ENCODE measurements around the gene HOXA5. TPM values are rescaled to one million over a fixed set of nuclear protein-coding genes. Genes with fewer than 3 reads are reported as not detected.

Gene HOXA5
- total RNA-seq, 3 donors from 2014 or later: 16.1 to 26.6 (median 23.8) TPM

- peak in 2 of 3 donors; percentile 39 to 68 for DNase-seq
- peaks cover 54% of the 10 kb centered on the region for H3K4me1 ChIP-seq (ENCODE audit: low read depth)
- no peaks in the 10 kb centered on the region for H3K36me3 ChIP-seq (ENCODE audit: low read depth)
- TF ChIP-seq CTCF (IDR thresholded peaks at IDR 0.05): no peak
- no peak for ATAC-seq
- no peak overlapping the region for H3K4me3 ChIP-seq
- intact Hi-C loops (cut with DNase I, micrococcal nuclease): no loop called here
- no peaks in the 10 kb centered on the region for H3K9me3 ChIP-seq
Observed at GRCh38 chr7:27133409-27134231, 9.9 kb downstream of the HOXA5 start.

- ATAC-seq (no peak), DNase-seq (peak in 1 of 3 donors; percentile 4)
- intact Hi-C loops (cut with DNase I, micrococcal nuclease): no loop called here
- Histone ChIP-seq H3K36me3 (ENCODE audit: low read depth) (no peaks in the 10 kb centered on the region), H3K4me3 (no peak overlapping the region), H3K4me1 (ENCODE audit: low read depth) (peaks cover 54% of the 10 kb centered on the region), H3K9me3 (no peaks in the 10 kb centered on the region)
- TF ChIP-seq CTCF (IDR thresholded peaks at IDR 0.05): no peak
Observed at GRCh38 chr7:27132978-27133377, 10.5 kb downstream of the HOXA5 start.

DNA sequence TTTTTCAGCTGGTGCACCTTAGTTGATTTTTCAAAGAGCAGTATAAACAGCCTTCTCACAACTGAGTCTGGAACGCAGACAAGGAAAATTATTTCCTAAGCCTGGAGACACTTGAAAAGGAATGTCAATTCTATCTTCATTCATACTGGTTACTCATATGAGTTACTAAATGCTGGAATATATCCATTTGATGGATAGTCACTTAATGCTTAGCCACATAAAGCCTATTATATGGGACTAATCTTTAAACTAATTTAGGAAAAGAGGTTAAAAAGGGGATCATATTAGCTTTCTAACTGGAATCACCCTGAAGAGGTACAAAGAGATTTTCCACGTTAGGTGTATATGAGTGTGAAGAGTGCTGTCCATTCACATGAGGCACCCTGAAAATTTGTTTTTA, 11.3 kb downstream of the HOXA5 start:
- intact Hi-C loops (cut with DNase I, micrococcal nuclease): no loop called here
- Histone ChIP-seq H3K4me1 (ENCODE audit: low read depth) (peaks cover 57% of the 10 kb centered on the region), H3K4me3 (no peak overlapping the region), H3K36me3 (ENCODE audit: low read depth) (no peaks in the 10 kb centered on the region), H3K9me3 (no peaks in the 10 kb centered on the region)
- no peak for ATAC-seq
- TF ChIP-seq CTCF (IDR thresholded peaks at IDR 0.05): no peak
- no peak for DNase-seq

DNA sequence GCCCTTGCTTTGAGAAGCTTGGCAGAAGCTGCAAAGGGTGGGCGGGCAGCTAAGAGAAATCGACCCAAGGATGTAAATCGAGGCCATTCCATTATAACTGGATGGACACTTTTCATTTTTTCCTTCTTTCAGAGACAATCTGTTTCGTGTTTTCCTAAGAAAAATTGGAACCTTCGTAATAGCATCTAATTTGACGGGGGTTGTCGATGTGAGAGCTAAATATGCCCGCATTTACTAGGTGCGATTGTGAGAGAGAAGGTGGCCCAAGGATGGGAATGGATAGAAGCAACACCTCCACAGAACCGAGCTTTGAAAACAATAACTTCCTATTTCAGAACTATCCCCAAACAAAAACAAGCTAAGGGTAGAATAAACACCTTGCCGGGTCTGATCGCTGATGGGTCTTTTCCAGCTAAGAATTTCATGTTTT, 12.1 kb downstream of the HOXA5 start:
- no peak for TF ChIP-seq CTCF (IDR thresholded peaks at IDR 0.05)
- Histone ChIP-seq H3K4me3 (peak overlapping the region; percentile 15), H3K36me3 (ENCODE audit: low read depth) (no peaks in the 10 kb centered on the region), H3K9me3 (no peaks in the 10 kb centered on the region), H3K4me1 (ENCODE audit: low read depth) (peaks cover 56% of the 10 kb centered on the region)
- intact Hi-C loops (cut with DNase I, micrococcal nuclease): no loop called here
- DNase-seq: peak in 1 of 3 donors; percentile 4
- ATAC-seq: no peak

- Histone ChIP-seq H3K4me1 (ENCODE audit: low read depth) (peaks cover 56% of the 10 kb centered on the region), H3K4me3 (peak within 1 kb of the TSS; percentile 31), H3K36me3 (ENCODE audit: low read depth) (no peaks in the 10 kb centered on the region), H3K9me3 (no peaks in the 10 kb centered on the region)
- intact Hi-C loops (cut with DNase I, micrococcal nuclease): no loop called here
- no peak for TF ChIP-seq CTCF (IDR thresholded peaks at IDR 0.05)
- peak; percentile 94 to 95 (median 94) for DNase-seq
- peak; percentile 94 for ATAC-seq
Observed at GRCh38 chr7:27130540-27131389, 12.7 kb downstream of the HOXA5 start, which contains the start of gene HOXA4. HOXA4 (minus strand) TSS chr7:27130757; CDS start chr7:27130733, 24 bp downstream.
